GM06990 (cell line): Measurements from ENCODE around the gene CDC7.
A peak's percentile ranks its signal among the peaks of the same experiment; 100 is the strongest.

ENCODE experiments used
- DNase-seq: peaks from one replicate; pipeline ENCODE4 v3.0.0-alpha.2; 2011; ENCODE audit not compliant: insufficient read length; ENCODE audit errors: extremely low read depth
- H3K27me3 ChIP-seq: replicated peaks from 2 replicates; pipeline ENCODE4 v1.6.0; 2011; ENCODE audit warnings: low read length; ENCODE audit not compliant: control insufficient read depth, insufficient read depth
- H3K36me3 ChIP-seq: 2 replicates; pipeline ENCODE4 v1.5.1; 2011; ENCODE audit warnings: low read length; ENCODE audit not compliant: control insufficient read depth, insufficient read depth
- H3K4me3 ChIP-seq: replicated peaks from 2 replicates; pipeline ENCODE4 v1.5.1; 2011; ENCODE audit warnings: low read depth, mild to moderate bottlenecking, control low read depth, low read length
- TF ChIP-seq, protein P1 (sequence below): IDR thresholded peaks from 2 replicates; pipeline ENCODE4 v1.5.1; 2011; ENCODE audit warnings: low read length, control low read depth, mild to moderate bottlenecking, inconsistent platforms; ENCODE audit not compliant: insufficient read depth, poor library complexity, severe bottlenecking

Gene CDC7

DNA sequence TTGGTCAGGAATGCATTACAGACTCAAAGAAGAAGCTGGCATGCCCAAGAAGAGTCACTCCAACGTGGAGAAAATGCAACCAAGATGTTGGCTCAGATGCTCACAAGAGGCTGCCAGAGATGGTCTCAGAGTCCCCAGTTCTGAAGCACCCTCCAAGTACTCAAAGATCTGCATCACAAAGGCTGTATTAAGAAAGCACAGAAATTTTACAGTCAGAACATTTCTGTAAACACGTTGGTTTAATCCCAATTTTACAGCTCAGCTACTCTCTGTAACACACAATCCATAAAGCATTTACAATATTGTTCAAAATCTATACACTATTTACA is 69.4 kb downstream of the CDC7 start:
- TF ChIP-seq, protein P1, sequence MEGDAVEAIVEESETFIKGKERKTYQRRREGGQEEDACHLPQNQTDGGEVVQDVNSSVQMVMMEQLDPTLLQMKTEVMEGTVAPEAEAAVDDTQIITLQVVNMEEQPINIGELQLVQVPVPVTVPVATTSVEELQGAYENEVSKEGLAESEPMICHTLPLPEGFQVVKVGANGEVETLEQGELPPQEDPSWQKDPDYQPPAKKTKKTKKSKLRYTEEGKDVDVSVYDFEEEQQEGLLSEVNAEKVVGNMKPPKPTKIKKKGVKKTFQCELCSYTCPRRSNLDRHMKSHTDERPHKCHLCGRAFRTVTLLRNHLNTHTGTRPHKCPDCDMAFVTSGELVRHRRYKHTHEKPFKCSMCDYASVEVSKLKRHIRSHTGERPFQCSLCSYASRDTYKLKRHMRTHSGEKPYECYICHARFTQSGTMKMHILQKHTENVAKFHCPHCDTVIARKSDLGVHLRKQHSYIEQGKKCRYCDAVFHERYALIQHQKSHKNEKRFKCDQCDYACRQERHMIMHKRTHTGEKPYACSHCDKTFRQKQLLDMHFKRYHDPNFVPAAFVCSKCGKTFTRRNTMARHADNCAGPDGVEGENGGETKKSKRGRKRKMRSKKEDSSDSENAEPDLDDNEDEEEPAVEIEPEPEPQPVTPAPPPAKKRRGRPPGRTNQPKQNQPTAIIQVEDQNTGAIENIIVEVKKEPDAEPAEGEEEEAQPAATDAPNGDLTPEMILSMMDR, result no peak
- DNase-seq, result no peak
- H3K4me3 ChIP-seq, result no peak overlapping the region

GRCh38 chr1:91572044-91572443 is 71.4 kb downstream of the CDC7 start:
- TF ChIP-seq, protein P1, result no peak
- Histone ChIP-seq H3K4me3 (no peak overlapping the region), H3K36me3 (no peaks in the 10 kb centered on the region), H3K27me3 (no peaks in the 10 kb centered on the region)
- peak; percentile 67 for DNase-seq

More for the DNA sequence above, 69.4 kb downstream of the CDC7 start:
- Histone ChIP-seq H3K27me3 (no peaks in the 10 kb centered on the region), H3K36me3 (no peaks in the 10 kb centered on the region)
